Right lobe of liver (tissue), 4 donors: ENCODE data around the gene MYOG.

Experiments
- CTCF ChIP-seq, 4 donors: fragments of 200-600 bp in 3 of 4; fragments of 450-650 bp in 1 of 4; IDR thresholded peaks; one replicate each; pipeline versions ENCODE4 v1.5.1 to v1.8.0; 2016 to 2022; ENCODE audit warnings: antibody characterized with exemption in 4 of 4, mild to moderate bottlenecking in 2 of 4
- POLR2A ChIP-seq: fragments of 450-650 bp; IDR thresholded peaks from one replicate; pipeline ENCODE4 v1.6.1; 2017; ENCODE audit warnings: antibody characterized with exemption, mild to moderate bottlenecking
- donor health status: DM: no; HTN: no; CAD: no.
- donor health status: DM: no; HTN: no; CAD: no.
- donor health status: DM: no; HTN: yes; CAD: no.

GRCh38 chr1:203050826-203051225, 35.0 kb downstream of the MYOG start:
- TF ChIP-seq CTCF (IDR thresholded peaks at IDR 0.05) (no peak), POLR2A (no peak)
